Uterus (tissue), 4 donors: ENCODE data around the gene TP53I3. TPM values are rescaled to one million over a fixed set of nuclear protein-coding genes. Genes with fewer than 3 reads are reported as not detected.
A peak's percentile ranks its signal among the peaks of the same experiment; 100 is the strongest.

Source experiments
- DNase-seq, 2 donors: peaks; one replicate each; pipeline ENCODE4 v3.0.0-alpha.2; 2019 to 2020
- H3K27ac ChIP-seq, 2 donors: fragments of 200-600 bp; sonication (generic); 1 replicate in 1 of 2; 2 replicates in 1 of 2; pipeline ENCODE4 v1.5.1; 2016 to 2018
- H3K27me3 ChIP-seq, 2 donors: fragments of 200-600 bp; sonication (generic); one replicate each; pipeline ENCODE4 v1.5.1; 2018 to 2019; ENCODE audit warnings: control low read depth in 1 of 2
- H3K36me3 ChIP-seq, 2 donors: fragments of 200-600 bp; sonication (generic); one replicate each; pipeline ENCODE4 v1.5.1; 2019; ENCODE audit warnings: control low read depth in 1 of 2
- H3K4me1 ChIP-seq, 2 donors: fragments of 200-600 bp; sonication (generic); one replicate each; pipeline ENCODE4 v1.5.1; 2018 to 2019; ENCODE audit warnings: control low read depth in 1 of 2
- H3K4me3 ChIP-seq, 2 donors: fragments of 200-600 bp; sonication (generic); 1 replicate in 1 of 2; 2 replicates in 1 of 2; pipeline ENCODE4 v1.5.1; 2018 to 2019; ENCODE audit warnings: mild to moderate bottlenecking in 1 of 2
- H3K9me3 ChIP-seq, 2 donors: fragments of 200-600 bp; sonication (generic); one replicate each; pipeline ENCODE4 v1.5.1; 2019; ENCODE audit warnings: control low read depth in 1 of 2
- CTCF ChIP-seq, 4 experiments: fragments of 200-600 bp in 2 of 4; fragments of 450-650 bp in 2 of 4; sonication (generic) in 2 of 4; IDR thresholded peaks; one replicate each; pipeline ENCODE4 v1.5.1; 2016 to 2019; ENCODE audit warnings: antibody characterized with exemption in 4 of 4, mild to moderate bottlenecking in 2 of 4, moderate library complexity in 1 of 4
- POLR2A ChIP-seq, 2 donors: fragments of 450-650 bp; IDR thresholded peaks; one replicate each; pipeline ENCODE4 v1.6.1; 2016; ENCODE audit warnings: antibody characterized with exemption in 2 of 2, mild to moderate bottlenecking in 1 of 2, moderate library complexity in 1 of 2
- intact Hi-C: fragments of 100-400 bp; cut with DNase I; formaldehyde crosslinking; loops from one replicate; pipeline ENCODE4 v1.15.1; 2023; ENCODE audit warnings: low total_unique reads
- total RNA-seq, 4 donors: library from RNA; depleted of rRNA in 3 of 4; stranded (reverse); fragments of >200 nt in 3 of 4; gene quantifications; one replicate each; pipeline versions ENCODE4 v1.1.0 to v1.2.4, GENCODE V29; 2014 to 2023
- donor health status: DM: yes; HTN: yes; CAD: no.

Gene TP53I3
- total RNA-seq, 4 donors from 2014 or later: 0.77 to 55.4 (median 10.1) TPM

- Histone ChIP-seq H3K36me3 (no peaks in the 10 kb centered on the region), H3K4me1 (peaks cover 0 to 4% of the 10 kb centered on the region in 2 donors), H3K4me3 (peak within 1 kb of the TSS; percentile 73 to 84), H3K27me3 (no peaks in the 10 kb centered on the region), H3K27ac (peak within 1 kb of the TSS; percentile 92 to 97), H3K9me3 (no peaks in the 10 kb centered on the region)
- intact Hi-C loops: no loop called here
- TF ChIP-seq CTCF (IDR thresholded peaks at IDR 0.05): peak in 1 of 4 experiments; percentile 16
- TF ChIP-seq POLR2A (IDR thresholded peaks at IDR 0.05): peak; percentile 61 to 91
- DNase-seq: peak; percentile 87 to 88
These were observed 38.7 kb upstream of the TP53I3 start, which contains the start of the genes FAM228B and PFN4 for GRCh38 chr2:24123195-24123921. Gene FAM228B (plus strand): TSS chr2:24123469. CDS start chr2:24124362, 893 bp downstream. Gene PFN4 (minus strand): TSS chr2:24123334. CDS start chr2:24122535, 799 bp downstream.

GRCh38 chr2:24122366-24123194 is 37.9 kb upstream of the TP53I3 start:
- no peak for TF ChIP-seq CTCF (IDR thresholded peaks at IDR 0.05)
- no peak for TF ChIP-seq POLR2A (IDR thresholded peaks at IDR 0.05)
- Histone ChIP-seq H3K4me3 (peak overlapping the region; percentile 73 to 84), H3K27ac (peak overlapping the region; percentile 92 to 97), H3K9me3 (no peaks in the 10 kb centered on the region), H3K4me1 (peaks cover 0 to 4% of the 10 kb centered on the region in 2 donors), H3K36me3 (no peaks in the 10 kb centered on the region), H3K27me3 (no peaks in the 10 kb centered on the region)
- no peak for DNase-seq
- intact Hi-C loops: no loop called here

GRCh38 chr2:24121469-24121868 is 36.8 kb upstream of the TP53I3 start:
- Histone ChIP-seq H3K4me1 (peaks cover 0 to 4% of the 10 kb centered on the region in 2 donors), H3K36me3 (no peaks in the 10 kb centered on the region), H3K9me3 (no peaks in the 10 kb centered on the region), H3K27ac (no peak overlapping the region), H3K27me3 (no peaks in the 10 kb centered on the region), H3K4me3 (no peak overlapping the region)
- TF ChIP-seq CTCF (IDR thresholded peaks at IDR 0.05) (no peak), POLR2A (IDR thresholded peaks at IDR 0.05) (no peak)
- intact Hi-C loops: no loop called here
- DNase-seq: no peak

DNA sequence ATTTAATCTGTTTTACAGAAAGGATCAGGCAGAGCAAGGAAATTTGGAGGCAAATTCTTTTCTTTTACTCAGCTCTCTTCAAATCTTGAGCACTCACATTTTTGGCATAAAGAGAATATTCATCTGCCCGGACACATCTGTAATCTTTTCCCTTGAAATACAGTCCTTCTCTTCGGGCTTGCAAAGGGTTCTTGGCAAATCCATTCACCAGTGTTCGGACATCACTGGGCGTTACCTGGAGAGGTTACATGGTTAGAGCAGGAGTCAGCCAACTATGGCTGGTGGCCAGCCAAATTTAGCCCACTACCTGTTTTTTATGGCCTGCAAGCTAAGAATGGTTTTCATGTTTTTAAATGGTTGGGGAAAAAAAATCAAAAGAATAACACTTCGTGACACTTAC is 36.4 kb upstream of the TP53I3 start:
- Histone ChIP-seq H3K4me3 (no peak overlapping the region), H3K9me3 (no peaks in the 10 kb centered on the region), H3K4me1 (peaks cover 0 to 4% of the 10 kb centered on the region in 2 donors), H3K27ac (no peak overlapping the region), H3K27me3 (no peaks in the 10 kb centered on the region), H3K36me3 (no peaks in the 10 kb centered on the region)
- intact Hi-C loops: no loop called here
- DNase-seq: no peak
- TF ChIP-seq POLR2A (IDR thresholded peaks at IDR 0.05): no peak
- no peak for TF ChIP-seq CTCF (IDR thresholded peaks at IDR 0.05)

DNA sequence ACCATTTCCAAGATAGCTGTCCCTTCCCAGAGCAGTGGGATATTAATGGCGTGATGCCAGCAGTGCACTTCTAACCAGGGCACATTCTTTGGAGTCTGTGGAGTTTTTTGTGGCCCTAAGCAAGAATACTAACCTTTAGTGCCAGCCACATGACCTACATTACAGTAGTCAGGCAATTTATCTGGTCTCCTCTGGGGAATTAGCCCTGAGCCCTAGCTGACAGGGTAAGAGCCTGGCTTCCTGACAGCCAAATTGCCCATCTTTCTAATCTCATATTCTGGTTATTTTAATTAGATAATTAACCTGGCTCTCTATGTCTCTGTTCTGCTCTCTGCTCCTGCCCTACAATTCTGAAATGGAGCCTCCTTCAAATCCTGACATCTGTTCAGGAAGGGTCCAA is 33.3 kb upstream of the TP53I3 start:
- intact Hi-C loops: no loop called here
- no peak for DNase-seq
- Histone ChIP-seq H3K27ac (no peak overlapping the region), H3K4me3 (no peak overlapping the region), H3K27me3 (no peaks in the 10 kb centered on the region), H3K4me1 (no peaks in the 10 kb centered on the region), H3K36me3 (no peaks in the 10 kb centered on the region), H3K9me3 (no peaks in the 10 kb centered on the region)
- TF ChIP-seq CTCF (IDR thresholded peaks at IDR 0.05) (no peak), POLR2A (IDR thresholded peaks at IDR 0.05) (no peak)
